ENCODE measurements around the gene PFKFB2. TPM values are rescaled to one million over a fixed set of nuclear protein-coding genes. Genes with fewer than 3 reads are reported as not detected.

The PFKFB2 gene
- total RNA-seq, 1 experiment from 2014 or later: 35.6 TPM

DNA sequence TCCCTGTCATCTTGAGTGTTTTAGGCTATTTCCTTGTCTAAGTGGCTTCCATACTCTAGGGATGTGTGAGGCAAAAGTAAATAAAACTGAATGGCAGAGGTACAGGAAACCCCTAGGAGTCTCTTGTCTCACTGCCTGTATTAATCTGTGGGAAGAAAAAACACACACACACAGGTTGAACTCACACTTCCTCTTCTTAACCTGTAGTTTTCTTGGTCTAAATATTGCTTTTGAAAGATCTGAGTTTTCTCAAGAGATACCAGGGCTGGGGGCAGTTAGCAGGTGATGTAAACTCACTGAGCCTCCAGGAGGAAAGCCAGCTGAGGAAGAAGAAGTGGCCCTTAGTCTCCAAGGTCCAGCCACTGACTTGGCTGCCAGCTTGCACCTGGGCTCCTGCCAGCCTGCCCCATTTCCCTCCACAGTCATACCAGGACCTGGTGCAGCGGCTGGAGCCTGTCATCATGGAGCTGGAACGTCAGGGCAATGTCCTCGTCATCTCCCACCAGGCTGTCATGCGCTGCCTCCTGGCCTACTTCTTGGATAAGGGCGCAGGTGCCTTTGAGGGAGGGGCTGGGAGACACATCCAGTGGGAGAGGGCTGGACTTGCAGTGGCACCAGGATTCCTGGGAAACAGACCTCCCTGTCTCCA lies 16.9 kb downstream of the PFKFB2 start:
- H3K36me3 ChIP-seq (ENCODE audit: control insufficient read depth, insufficient read depth, low read length): peaks cover under 1% of the 10 kb centered on the region
- DNase-seq (ENCODE audit: low read depth, low spot score) (no peak), ATAC-seq (no peak)
- ChIA-PET POLR2A (no interaction called here), CTCF (no interaction called here)
- in situ Hi-C loops (cut with HindIII; ENCODE audit: low pct_unique_long_range_greater_than_20kb, low sequenced_read_pairs): no loop called here
- H3K4me1 ChIP-seq (ENCODE audit: control insufficient read depth, insufficient read depth, low read length): no peaks in the 10 kb centered on the region
- no peak for TF ChIP-seq TCF7L2 (IDR thresholded peaks at IDR 0.05; ENCODE audit: low read depth, low read length)
- TF ChIP-seq, protein P1, sequence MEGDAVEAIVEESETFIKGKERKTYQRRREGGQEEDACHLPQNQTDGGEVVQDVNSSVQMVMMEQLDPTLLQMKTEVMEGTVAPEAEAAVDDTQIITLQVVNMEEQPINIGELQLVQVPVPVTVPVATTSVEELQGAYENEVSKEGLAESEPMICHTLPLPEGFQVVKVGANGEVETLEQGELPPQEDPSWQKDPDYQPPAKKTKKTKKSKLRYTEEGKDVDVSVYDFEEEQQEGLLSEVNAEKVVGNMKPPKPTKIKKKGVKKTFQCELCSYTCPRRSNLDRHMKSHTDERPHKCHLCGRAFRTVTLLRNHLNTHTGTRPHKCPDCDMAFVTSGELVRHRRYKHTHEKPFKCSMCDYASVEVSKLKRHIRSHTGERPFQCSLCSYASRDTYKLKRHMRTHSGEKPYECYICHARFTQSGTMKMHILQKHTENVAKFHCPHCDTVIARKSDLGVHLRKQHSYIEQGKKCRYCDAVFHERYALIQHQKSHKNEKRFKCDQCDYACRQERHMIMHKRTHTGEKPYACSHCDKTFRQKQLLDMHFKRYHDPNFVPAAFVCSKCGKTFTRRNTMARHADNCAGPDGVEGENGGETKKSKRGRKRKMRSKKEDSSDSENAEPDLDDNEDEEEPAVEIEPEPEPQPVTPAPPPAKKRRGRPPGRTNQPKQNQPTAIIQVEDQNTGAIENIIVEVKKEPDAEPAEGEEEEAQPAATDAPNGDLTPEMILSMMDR (IDR thresholded peaks at IDR 0.05): no peak
- TF ChIP-seq SIN3A (IDR thresholded peaks at IDR 0.05; ENCODE audit: borderline replicate concordance, insufficient read depth, low read depth, low read length): no peak
- TF ChIP-seq, protein P2, sequence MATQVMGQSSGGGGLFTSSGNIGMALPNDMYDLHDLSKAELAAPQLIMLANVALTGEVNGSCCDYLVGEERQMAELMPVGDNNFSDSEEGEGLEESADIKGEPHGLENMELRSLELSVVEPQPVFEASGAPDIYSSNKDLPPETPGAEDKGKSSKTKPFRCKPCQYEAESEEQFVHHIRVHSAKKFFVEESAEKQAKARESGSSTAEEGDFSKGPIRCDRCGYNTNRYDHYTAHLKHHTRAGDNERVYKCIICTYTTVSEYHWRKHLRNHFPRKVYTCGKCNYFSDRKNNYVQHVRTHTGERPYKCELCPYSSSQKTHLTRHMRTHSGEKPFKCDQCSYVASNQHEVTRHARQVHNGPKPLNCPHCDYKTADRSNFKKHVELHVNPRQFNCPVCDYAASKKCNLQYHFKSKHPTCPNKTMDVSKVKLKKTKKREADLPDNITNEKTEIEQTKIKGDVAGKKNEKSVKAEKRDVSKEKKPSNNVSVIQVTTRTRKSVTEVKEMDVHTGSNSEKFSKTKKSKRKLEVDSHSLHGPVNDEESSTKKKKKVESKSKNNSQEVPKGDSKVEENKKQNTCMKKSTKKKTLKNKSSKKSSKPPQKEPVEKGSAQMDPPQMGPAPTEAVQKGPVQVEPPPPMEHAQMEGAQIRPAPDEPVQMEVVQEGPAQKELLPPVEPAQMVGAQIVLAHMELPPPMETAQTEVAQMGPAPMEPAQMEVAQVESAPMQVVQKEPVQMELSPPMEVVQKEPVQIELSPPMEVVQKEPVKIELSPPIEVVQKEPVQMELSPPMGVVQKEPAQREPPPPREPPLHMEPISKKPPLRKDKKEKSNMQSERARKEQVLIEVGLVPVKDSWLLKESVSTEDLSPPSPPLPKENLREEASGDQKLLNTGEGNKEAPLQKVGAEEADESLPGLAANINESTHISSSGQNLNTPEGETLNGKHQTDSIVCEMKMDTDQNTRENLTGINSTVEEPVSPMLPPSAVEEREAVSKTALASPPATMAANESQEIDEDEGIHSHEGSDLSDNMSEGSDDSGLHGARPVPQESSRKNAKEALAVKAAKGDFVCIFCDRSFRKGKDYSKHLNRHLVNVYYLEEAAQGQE (IDR thresholded peaks at IDR 0.05; ENCODE audit: insufficient read depth in 1 of 2, low read depth in 2 of 2, low read length in 1 of 2): no peak
- no peak for TF ChIP-seq POLR2AphosphoS5 (IDR thresholded peaks at IDR 0.05; ENCODE audit: low read depth, low read length)
- BruUV-seq (replicated peaks): no TSS peak
- no peaks in the 10 kb centered on the region for H3K9me3 ChIP-seq (ENCODE audit: control insufficient read depth, insufficient read depth, low read depth, low read length)
- H3K4me3 ChIP-seq (ENCODE audit: low read depth in 2 of 2, low read length in 2 of 2): no peak overlapping the region
- intact Hi-C loops (cut with micrococcal nuclease; ENCODE audit: unreplicated experiment): no loop called here
- no peaks in the 10 kb centered on the region for H3K27me3 ChIP-seq (ENCODE audit: control insufficient read depth, insufficient read depth, low read length)
- no peak overlapping the region for H3K27ac ChIP-seq (ENCODE audit: low read length)

DNA sequence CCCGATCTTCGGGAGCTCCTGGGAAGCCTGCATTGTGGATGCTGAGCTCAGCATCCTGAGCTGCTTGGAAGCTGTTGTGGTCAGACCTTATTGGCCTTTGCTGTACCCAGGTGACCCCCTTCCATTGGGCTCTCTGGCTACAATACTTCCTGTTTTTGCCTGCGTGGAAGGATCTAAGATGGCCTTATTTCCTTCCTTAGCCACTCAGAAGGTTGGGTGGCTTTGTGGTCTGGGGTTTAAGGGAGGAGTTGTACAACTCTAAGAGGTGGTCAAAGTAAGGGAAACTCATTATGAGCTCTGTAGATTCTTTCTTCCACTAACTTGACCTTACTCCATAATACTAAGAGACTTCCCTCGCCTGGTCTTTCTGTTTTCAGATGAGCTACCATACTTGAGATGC lies 17.7 kb downstream of the PFKFB2 start:
- ATAC-seq: no peak
- no TSS peak for BruUV-seq (replicated peaks)
- H3K4me3 ChIP-seq (ENCODE audit: low read depth in 2 of 2, low read length in 2 of 2): no peak overlapping the region
- DNase-seq (ENCODE audit: low read depth, low spot score): no peak
- no peaks in the 10 kb centered on the region for H3K4me1 ChIP-seq (ENCODE audit: control insufficient read depth, insufficient read depth, low read length)
- in situ Hi-C loops (cut with HindIII; ENCODE audit: low pct_unique_long_range_greater_than_20kb, low sequenced_read_pairs): no loop called here
- CTCF ChIA-PET: interaction anchor here (0.5 kb wide), 1 partner anchor 339 kb away, joined by 16 read pairs; no protein-coding TSS in a partner anchor
- POLR2A ChIA-PET: no interaction called here
- H3K27ac ChIP-seq (ENCODE audit: low read length): no peak overlapping the region
- H3K9me3 ChIP-seq (ENCODE audit: control insufficient read depth, insufficient read depth, low read depth, low read length): no peaks in the 10 kb centered on the region
- H3K27me3 ChIP-seq (ENCODE audit: control insufficient read depth, insufficient read depth, low read length): no peaks in the 10 kb centered on the region
- TF ChIP-seq, protein P2 (IDR thresholded peaks at IDR 0.05; ENCODE audit: insufficient read depth in 1 of 2, low read depth in 2 of 2, low read length in 1 of 2): no peak
- TF ChIP-seq, protein P1 (IDR thresholded peaks at IDR 0.05): no peak
- no peak for TF ChIP-seq TCF7L2 (IDR thresholded peaks at IDR 0.05; ENCODE audit: low read depth, low read length)
- no peak for TF ChIP-seq POLR2AphosphoS5 (IDR thresholded peaks at IDR 0.05; ENCODE audit: low read depth, low read length)
- no peak for TF ChIP-seq SIN3A (IDR thresholded peaks at IDR 0.05; ENCODE audit: borderline replicate concordance, insufficient read depth, low read depth, low read length)
- no peaks in the 10 kb centered on the region; the same call in none of the 2 replicates for H3K36me3 ChIP-seq (ENCODE audit: control insufficient read depth, insufficient read depth, low read length)
- intact Hi-C loops (cut with micrococcal nuclease; ENCODE audit: unreplicated experiment): no loop called here
